Fibroblast of skin of right biceps (primary cell): ENCODE data around the gene NCOA5.

Experiments used
- DNase-seq: peaks from one replicate; pipeline ENCODE4 v3.0.0-alpha.2; 2013

The NCOA5 gene

DNA sequence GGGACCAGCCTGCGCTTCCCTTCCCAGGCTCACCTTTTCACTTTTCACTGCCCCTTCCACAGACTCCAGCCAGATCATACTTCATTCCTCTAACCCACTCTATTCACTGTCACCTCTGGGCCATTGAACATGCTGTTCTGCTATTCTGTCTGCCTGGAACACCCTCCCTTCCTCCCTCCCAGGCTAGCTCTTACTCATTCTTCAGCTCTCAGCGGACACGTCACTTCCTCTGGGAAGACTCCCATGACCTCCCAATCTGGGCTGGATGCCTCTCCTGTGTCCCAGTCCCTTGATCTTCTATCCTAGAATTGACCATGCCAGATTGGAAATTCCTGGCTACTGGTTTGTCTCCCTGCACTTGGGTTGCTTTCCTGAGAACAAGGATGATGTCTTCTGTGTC lies 55.7 kb downstream of the NCOA5 start:
- DNase-seq = no peak

- DNase-seq = no peak
Observed at GRCh38 chr20:46031701-46032254, 58.0 kb downstream of the NCOA5 start.

DNA sequence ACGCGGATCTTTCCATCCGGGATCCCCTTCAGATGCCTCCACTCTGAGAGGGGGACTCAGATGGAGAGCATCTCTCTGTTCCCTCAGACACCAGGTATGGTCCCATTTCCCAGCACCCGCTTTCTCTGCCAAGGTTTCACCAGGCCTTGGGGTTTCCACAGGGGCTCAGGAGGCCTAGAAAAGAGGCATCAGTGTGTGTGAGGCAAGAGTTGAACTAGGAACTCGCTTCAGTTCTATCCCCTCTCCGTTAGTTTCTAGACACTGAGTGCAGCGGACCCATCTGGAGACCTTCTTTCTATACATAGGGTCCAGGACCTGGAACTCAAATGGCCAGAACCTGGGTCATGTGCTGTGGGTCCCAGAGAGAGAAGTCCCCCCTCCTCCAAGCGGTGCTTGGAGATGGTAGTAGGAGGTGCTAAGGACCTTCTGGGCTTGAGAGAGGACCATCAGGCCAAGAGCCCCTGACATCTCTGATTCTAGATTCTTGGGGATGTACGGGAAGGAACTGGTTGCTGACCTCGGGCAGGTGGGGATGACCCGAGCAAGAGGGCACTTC lies 58.7 kb downstream of the NCOA5 start:
- DNase-seq = no peak

DNA sequence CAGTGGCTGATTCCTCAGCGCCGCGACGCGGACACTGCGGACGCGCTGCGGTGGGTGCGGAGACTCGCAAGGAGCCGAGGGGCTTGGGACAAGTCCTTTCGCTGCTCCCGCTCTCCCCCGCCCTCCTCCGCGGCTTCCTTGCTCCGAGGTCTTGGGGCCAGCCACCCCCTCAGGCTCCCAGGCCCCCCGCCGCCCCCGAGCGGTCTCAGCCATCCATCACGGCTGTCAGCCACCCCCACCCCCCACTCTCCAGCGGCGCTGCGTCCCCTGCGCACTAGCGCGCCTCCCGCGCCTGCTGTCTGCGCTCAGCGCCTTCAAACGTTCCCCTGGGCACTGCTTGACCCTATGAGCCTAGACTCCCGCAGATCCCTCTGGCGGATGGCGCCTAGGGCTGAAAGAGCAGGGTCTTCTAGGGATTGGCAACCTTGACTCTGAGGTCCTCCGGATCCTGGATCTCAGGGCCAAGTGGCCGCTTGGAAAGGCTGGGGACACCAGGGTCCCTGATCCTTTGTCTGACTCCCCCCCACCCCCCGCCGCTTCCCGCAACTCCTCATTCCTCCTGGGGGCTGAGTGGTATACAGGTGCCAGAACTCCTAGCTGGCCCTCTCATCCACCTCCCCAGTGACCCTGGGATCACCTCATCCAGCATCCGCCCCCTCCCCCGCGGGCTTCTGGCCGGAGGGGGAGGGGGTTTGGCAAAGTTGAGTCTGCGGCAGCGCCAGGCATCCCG lies 59.3 kb downstream of the NCOA5 start:
- DNase-seq = no peak

- DNase-seq = no peak
Observed at GRCh38 chr20:46028772-46029371, 60.9 kb downstream of the NCOA5 start, which contains the start of gene SLC12A5. Gene SLC12A5, plus strand, starts transcription at chr20:46029215. Its CDS starts 130 bp downstream, at chr20:46029345.

DNA sequence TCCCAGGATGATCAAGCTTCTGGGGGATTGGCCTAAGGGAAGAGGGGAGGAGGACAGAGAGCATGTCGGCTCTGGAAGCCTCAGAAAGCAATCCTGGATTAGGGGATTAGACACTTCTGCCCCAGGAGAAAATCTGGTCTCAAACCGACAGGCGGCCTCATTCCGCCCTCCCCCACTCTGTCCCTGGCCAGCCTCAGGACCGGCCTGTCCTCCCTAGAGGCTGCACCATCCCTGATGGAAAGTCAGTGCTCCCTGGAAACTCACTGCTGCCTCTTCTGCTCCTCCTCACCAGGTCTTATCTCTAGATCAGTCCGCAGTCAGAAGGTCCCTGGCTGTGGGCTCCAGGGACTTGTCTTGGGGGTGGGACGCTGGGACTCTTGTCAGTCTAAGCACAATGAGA lies 61.7 kb downstream of the NCOA5 start:
- DNase-seq = no peak

DNA sequence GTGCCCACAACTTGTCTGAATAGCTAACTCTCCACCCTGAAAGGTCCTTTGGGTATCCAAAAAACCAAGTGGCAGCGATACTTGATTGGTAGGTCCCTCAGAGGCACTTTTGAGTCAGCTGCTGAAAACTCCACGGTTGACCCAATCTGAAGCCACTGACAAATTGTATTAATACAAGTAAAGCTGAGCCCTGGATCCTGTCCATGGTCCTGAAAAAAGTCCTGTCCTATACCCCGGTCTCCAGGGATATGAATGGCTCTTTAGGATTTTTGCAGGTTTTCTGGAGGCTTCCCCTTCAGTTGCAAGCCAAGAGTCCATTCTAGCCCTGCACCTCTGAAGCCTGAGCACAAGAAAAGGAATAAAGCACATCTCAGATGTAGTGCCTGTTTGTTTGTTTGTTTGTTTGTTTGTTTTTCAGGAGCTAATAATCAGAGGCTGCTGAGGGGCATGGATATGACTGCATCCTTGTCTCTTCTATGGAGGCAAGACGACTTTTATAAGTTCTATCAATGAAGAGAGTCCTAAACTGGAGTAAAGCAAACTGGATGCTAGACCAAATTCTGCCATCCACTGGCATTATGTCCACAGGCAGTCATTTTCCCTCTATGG lies 62.4 kb downstream of the NCOA5 start:
- DNase-seq = peak; percentile 61

- no peak for DNase-seq
Observed at GRCh38 chr20:46025376-46025783, 64.4 kb downstream of the NCOA5 start.

DNA sequence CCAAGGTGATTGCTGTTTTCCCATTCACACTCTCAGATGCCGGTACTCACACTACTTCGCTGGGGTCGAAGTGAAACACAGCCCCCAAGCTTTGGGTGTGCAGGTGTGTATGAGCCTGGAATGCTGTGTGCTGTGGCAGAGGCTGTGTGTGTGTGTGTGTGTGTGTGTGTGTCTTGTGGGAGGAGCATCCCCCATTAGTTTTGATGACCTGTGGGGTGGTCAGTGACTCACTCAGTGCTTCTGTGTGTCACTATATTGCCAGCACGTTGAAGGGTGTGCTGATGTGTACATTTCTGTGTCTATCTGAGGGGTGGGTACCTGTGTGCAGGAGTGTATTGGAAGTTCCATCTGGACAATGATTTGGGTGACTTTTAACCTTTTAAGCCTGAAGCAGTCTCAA lies 65.8 kb downstream of the NCOA5 start:
- DNase-seq = no peak

DNA sequence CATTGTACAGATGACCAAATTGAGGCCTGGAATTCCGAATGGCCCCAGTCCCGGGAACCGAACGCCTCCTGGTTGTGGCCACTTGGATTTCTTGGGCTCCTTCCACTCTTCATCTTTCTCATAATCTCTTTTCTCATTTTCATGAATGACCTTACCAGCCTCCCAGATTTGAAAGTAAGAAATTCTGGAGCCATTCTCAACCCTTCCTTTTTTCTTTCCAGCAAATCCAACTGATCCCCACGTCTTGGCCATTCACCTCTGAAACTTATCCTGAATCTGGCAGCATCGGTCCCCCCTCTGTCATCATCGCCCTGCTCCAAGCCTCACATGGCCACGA lies 66.6 kb downstream of the NCOA5 start:
- DNase-seq = no peak

GRCh38 chr20:46022411-46023147 lies 67.2 kb downstream of the NCOA5 start:
- peak; percentile 25 for DNase-seq

DNA sequence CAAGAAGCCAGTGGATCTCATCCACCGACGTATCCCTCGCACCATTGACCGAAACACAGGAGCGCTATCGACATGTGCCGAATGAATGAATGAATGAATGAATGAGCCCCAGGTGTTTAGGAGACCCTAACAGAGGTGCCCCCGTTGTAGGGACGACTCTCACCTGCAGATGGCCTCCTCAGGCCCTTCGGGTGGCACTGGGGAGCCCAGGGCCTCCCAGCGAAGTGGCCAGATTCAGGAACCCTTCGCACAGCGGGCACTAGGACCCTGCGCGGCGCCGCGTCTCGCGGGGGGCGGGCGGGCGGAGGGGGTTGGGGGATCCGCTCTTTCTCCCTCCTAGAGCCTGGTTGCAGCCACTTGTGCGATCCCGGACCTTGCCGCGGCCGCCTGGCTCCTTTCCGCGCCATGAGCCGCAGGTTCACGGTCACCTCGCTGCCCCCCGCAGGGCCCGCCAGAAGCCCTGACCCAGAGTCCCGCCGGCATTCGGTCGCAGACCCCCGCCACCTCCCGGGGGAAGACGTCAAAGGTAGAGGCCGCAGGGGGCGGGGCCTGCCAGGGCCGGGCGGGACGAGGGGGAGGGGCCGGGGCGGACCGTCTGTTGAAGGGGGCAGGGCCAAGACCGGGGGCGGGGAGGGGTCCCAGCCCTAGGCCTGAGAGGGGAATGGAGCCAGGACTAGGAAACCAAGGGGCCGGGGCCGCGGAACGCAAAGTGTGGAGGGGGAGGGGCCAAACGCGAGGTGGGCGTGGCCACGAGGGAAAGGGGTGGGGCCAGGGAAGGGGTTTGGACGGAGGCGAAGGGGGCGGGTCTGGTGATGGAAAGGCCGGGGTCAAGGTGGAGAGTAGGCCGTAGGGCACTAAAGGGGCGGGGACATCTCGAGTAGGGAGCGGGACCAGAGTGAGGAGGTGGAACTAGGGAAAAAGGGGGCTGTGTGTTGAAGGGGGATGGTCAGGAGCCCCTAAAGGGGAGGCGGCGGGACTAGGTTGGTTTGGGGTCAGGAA lies 68.1 kb downstream of the NCOA5 start:
- DNase-seq = peak; percentile 22

DNA sequence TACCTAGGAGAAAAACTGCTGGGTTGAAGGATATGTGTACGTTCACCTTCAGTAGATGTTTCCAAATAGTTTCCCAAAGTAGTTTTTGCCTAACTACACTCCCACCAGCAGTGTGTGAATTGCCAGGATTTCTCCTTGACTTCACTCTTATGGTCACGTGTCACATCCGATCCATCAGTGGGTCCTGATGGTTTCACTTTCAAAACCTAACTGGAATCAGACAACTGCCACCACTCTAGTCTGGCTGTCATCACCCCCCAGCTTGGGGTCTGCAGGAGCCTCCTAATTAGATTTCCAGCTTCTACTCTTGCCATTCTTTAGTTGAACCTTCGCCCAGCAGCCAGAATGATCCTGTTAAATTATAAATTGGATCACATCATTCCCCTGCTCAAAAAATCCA lies 69.2 kb downstream of the NCOA5 start:
- no peak for DNase-seq

DNA sequence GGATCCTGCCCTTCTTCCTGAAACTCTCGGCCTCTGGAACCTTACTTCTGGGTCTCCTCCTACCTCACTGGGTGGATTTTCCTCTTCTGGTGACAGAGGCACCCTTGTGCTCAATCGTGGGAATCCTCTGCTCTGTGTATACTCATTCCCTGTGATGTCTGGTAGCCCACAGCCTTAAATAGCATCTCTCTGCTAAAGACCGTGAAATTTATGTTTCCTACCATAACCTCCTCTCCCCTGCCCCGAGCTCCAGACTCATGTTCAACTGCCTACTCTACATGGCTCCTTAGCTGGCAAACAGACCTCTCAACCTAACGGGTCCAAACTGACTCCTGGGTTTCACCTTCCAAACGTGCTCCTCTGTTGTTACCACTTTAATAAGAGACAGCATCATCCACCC lies 71.2 kb downstream of the NCOA5 start:
- no peak for DNase-seq

- no peak for DNase-seq
Observed at GRCh38 chr20:46018112-46018511, 71.7 kb downstream of the NCOA5 start.

GRCh38 chr20:46017272-46017671 lies 72.5 kb downstream of the NCOA5 start:
- no peak for DNase-seq

GRCh38 chr20:46014517-46015396 lies 75.0 kb downstream of the NCOA5 start:
- DNase-seq = no peak

DNA sequence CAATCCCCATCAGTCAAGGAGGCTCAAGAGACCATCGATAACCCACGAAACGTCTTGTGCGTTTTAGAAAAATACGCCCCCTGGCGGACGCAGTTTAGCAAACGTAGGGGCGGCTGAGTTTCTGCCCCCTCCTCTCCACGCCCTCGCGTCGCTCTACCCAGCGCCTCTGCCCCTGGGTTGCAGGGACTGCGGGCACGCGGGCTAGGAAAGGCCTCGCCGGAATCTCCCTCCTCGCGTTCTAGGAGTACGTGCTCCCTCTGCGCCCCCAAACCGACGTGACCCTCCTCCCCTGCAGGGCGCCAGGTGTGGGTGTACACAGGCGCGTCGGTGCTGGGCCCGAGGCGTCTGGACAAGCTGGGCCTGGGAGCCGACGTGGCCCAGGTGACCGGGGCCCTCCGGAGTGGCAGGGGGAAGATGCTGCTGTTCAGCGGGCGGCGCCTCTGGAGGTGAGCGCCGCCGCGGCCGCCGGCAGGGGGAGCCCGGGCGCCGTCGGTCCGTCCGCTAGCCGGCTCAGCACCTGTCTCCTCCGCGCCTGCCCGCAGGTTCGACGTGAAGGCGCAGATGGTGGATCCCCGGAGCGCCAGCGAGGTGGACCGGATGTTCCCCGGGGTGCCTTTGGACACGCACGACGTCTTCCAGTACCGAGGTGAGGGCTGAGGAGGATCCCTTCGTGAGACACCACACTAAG lies 75.8 kb downstream of the NCOA5 start:
- peak; percentile 28 for DNase-seq

GRCh38 chr20:46013322-46013828 lies 76.4 kb downstream of the NCOA5 start:
- no peak for DNase-seq

DNA sequence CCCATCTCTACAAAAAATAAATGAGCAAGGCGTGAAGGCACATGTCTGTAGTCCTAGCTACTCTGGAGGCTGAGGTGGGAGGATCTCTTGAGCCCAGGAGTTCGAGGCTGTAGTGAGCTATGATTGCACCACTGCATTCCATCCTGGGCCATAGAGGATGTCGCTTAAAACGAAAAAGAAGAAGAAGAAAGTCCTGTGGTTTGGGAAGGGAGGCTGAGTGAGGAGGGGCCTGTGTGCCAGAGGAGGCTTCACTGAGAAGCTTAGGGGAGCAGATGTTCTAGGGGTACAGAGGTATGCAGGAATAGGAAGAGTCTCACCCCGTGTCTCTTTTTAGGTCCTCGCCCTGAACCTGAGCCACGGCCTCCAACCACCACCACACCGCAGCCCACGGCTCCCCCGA lies 76.8 kb downstream of the NCOA5 start:
- no peak for DNase-seq
